Glomerular visceral epithelial cell (primary cell): Measurements from ENCODE around the gene LPAR1.
"Not testable (repeated sequence)": the region's sequence is repeated elsewhere in the genome, so short reads cannot be mapped to it uniquely, and the experiment has no call there.

Experiments
- DNase-seq: peaks from one replicate; pipeline ENCODE4 v3.0.0-alpha.2; 2016; ENCODE audit errors: extremely low spot score

LPAR1 gene

DNA sequence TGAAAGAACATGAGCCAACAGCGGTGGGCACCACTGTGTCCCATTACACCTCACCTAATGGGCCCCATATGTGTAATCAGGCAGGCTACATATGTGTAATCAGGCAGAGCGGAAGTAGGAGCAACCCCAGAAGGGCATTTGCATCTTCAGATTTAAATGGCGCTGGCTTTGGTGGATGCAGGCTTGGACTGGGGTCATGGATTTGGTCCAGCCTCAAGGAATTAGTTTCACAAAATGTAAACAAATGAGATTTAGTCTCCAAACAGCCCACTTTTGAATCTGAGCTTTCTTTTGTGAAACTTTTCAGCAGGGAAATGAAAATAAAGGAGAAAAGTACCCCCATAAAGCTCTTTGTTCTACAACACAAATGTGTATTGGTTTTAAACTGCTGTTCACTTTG is 161.3 kb downstream of the LPAR1 start:
- DNase-seq, result no peak

DNA sequence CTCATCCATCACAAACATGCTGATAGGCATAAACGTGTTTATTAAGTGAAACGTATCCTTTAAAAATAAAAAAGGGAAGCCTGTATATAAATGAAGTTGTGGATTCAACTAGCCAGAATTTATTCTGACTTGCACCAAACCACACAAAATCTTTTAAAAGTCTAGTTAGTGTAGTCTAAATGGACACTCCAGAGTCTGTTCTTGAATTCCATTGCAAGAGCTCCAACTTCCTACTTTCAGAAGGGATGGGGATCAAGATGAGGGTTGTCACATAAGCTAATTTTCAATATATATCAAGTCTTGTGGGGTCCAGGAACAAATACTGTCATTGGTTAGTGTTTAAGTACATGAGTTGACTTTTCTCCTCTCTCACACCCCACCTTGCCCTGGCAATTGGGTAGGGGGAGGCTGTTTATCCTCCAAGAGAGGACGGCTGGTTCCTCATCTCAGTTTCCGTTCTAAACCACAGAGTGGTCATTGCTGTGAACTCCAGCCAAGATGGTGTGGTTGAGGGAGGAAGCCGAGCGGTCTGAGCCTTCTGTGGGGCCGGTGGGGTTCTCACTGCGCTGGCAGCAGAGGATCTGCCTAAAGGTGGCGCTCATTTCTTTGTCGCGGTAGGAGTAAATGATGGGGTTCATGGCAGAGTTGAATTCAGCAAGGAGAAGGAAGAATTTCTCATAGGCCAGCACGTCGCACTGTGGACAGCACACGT is 163.2 kb downstream of the LPAR1 start:
- DNase-seq, result no peak

DNA sequence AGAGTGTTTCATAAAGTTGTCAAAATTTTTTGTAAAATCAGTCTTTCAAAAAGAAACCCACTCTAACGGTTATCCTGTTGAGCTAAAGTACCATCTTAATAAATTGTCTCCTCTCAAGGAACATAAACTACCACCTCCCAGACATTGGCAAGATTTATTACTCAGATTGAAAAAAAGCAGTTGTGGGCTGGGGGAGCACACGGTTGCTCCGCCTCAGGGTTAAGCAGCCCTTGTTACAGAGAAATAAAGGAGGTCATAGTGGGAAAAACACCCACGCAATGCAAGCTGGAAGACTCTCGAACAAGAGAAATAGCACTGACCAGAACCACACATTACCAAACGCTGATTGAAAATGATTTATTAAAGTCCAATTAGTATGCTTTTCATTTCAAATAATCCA is 165.3 kb downstream of the LPAR1 start:
- no peak for DNase-seq

DNA sequence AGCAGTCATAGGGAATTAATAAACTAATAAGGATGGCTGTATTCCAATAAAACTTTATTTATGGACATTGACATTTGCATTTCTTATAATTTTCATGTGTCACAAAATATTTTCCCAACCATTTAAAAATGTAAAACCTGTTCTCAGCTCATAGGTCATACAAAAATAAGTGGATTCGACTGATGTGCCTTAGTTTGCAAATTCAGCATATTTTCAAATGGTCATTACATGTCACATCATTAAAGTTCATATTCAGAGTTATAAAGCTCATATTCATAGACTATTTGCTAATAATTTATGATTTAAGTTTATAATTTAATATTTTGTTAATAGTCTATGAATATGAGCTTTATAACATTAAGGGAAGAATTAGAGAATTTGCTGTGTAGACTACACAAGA is 166.5 kb downstream of the LPAR1 start:
- DNase-seq, result no peak

DNA sequence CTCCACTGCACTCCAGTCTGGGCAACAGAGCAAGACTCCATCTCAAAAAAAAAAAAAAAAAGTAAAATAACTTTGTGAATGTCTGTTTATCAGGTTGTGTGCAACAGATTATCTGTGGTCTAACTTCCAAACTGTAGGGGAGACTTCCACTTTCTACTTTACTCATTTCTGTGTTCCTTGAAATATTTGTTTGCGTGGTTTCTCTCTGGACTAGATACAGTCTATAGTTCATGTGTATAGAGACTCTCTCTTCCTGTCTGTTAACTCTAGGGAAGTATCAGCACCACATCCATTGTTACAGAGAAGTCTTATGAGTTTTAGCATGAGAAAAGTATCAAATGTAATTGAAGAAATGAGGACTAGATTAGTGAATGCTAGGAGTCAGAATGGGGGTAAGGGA is 168.3 kb downstream of the LPAR1 start:
- DNase-seq, result no peak

DNA sequence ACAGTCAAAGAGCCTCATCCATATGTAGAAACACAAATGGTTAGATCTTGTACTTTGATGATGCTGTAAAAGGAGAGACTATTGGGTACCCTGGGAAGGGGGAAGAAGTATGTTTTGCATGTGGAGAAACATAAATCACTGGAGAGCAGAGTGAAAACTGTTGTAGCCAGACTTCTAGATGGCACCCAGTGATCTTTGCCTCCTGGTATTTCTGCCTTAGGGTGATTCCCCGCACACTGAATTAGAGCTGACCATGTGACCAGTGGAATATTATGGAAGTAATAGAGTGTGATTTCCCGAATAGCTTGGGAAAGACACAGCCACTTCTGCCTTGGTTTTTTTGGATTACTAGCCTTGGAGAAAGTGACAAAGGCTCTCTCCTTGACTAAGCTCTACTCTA is 174.3 kb downstream of the LPAR1 start:
- DNase-seq, result no peak

DNA sequence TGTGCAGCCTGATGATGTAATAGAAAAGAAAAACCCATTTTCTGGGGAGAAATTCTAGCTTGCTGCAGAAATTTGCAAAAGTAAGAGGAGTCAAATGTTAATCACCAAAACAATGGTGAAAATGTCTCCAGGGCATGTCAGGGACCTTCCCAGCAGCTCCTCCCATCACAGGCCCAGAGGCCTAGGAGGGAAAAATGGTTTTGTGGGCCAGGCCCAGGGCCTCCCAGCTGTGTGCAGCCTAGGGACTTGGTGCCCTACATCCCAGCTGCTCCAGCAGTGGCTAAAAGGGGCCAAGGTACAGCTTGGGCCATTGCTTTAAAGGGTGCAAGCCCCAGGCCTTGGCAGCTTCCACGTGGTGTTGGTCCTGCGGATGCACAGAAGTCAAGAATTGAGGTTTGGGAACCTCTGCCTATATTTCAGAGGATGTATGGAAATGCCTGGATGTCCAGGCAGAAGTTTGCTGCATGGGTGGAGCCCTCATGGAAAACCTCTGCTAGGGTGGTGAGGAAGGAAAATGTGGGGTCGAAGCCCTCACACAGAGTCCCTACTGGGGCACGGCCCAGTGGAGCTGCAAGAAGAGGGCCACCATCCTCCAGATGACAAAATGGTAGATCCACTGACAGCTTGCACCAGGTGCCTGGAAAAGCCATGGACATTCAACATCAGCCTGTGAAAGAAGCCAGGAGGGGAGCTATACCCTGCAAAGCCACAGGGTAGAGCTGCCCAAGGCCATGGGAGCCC is 176.7 kb downstream of the LPAR1 start:
- not testable (repeated sequence) for DNase-seq

DNA sequence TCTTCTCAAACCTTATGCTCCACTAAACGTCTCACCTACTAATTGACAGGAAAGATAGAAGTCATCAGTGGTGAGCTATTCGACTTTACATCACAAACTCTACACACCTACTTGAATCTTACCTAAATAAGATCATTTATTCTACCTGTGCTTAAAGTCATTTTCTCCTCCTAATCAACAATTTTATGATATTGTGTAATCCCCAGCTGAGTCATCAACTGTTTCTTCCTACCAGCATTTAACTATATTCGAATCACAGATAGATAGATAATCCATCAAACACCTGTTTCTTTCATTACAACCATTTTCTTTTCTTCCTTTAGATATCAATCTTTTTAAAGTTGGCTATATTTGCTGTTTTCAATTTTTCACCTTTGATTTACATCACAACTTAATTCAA is 181.5 kb downstream of the LPAR1 start:
- no peak for DNase-seq

DNA sequence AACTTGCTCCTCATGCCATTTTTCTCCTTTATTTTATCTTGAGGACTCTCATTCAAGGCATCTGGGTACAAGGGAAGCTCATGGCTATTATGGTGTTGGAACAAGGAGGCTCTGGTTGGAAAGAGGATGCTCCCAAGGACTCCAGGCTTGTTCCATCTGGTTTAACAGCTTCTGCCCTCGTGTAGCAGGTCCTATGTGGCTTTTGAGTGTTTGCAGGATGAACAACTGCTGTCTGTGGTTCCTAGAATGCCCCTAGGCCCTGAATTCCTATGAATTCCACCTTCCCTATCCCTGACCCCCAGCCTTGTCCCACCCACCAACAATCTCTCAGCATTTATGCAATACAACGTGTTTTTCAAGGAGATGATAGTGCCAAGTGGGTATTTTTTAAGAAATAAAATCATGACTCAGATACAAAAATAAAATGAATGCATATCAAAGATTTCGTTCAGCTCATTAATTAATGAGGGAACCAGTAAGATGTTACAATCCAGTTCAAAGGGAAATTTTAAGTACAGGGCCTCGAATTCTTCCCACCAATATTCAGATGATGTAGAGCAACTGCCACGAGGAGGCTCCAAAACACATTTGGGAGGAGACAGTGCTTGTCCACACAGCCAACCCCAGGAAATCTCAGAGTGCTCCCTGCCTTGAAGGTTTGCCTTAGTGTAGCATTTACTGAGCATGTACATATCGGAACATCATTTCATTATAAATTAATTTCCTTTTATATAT is 187.7 kb downstream of the LPAR1 start:
- DNase-seq, result no peak

DNA sequence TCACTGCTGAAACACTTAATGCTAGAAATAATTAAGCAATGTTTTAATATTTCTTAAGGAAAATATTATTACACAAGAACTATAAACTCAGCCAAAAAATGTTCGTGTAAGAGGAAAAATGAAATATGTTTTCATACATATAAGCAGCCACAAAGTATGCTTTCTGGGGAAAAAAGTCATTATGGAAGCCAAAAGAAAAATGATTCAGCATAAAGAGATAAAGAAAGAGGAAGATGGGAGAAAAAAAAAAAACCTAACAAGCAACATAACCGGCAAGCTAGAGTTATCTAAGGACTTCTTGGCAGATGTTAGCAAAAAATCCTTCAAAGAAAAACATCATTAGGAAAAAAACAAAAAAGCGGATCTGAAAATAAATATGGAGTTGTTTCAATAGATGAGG is 190.6 kb downstream of the LPAR1 start:
- no peak for DNase-seq

DNA sequence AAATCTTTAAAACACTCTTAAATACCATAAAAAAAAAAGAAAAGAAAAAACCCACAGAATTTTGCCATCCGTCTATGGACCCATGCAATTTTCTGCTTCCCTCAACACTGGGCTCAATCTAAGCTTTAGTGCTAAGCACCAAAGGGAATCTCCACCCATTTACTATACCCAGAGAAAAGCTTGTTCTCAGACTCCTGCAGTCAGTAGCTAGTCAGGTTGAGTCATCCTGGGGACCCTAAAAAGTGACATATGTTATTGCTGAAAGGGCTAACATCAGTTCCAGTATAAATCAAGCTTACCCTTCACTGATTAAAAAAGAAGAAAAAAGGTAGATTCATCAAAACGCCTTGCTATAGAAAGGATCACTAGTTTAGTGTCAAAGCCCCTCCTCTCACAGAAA is 192.1 kb downstream of the LPAR1 start:
- no peak for DNase-seq

DNA sequence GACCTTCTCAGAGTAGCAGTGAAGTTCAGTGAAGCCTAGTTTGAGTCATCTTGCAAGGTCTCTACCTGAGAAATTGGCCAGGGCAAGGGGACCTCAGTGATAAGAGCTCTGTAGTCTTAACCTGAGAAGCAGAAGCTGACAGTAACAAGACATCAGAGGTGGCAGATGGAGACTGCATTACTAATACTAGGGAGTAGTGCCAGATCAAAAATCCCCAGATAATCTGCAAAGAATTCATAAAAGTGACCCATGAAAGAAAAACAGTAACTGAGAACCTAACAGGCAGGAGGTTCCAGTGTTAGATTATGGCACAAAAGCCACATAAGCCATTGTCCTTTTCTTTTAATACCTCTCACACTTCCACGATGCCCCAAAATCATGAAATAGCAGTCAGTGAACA is 194.1 kb downstream of the LPAR1 start:
- no peak for DNase-seq

DNA sequence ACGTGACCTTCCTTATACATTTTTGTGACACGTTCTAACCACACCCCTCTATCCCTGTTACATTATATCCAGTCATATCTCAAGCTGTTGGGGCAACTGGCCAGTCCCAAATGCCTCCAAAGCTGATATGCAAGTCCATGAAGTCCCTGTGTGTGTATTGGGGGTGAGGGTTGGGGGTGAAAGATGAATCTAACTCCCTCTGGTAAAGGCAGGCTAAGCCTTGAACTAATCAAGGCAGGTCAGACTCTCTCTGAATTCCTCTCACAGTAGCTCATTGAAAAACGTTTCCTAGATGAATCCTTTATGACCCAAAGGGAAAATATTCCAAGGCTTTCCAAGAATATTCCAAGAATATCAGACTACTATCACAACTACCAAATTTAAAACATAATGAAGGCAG is 195.3 kb downstream of the LPAR1 start:
- DNase-seq, result no peak

DNA sequence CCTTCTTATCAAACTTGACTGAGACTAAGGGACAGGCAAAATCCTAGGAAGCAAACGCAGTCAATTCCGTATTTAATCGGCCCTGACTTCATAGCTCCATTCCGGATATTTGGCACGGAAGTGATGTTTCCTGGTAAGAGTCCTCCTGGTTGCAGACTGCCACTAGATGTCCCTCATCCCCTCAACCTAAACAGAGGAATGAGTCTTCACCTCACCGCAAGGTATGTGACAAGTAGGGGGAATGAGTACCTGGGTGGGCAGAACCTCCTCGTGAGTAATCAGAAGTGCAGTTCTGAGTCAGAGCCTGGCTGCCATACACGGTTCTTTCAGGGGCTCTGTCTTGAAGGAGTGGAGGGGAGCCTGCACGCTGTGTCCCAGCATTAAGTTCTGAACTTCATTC is 196.1 kb downstream of the LPAR1 start:
- DNase-seq, result peak; percentile 11

DNA sequence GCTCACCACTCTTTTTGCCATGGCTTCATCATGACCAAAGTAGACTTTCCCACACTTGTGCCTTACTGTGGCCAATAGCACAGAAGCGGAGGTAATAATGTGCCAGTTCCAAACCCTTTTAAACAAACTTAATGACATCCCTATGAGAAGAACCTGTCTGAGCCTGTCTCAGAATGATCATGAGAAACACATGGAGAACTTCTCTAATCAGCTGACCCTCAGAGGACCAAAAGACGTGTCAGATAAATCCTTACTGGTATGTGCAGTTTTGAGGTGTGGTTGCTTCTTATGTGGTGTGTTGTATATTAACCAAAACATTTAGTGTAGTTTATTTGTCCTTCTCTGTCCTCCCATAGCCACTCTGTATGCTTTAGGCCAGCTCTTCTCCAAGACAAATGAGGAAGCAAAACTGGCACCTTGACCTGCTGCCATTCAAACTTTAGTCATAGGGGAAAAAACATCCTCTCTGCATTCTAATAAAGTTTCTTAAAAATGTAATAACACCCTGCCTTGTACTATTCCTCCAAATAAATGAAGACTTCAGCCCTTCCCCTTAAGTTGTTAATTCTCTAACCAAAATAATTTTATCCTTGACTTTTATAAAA is 200.8 kb downstream of the LPAR1 start:
- no peak for DNase-seq

DNA sequence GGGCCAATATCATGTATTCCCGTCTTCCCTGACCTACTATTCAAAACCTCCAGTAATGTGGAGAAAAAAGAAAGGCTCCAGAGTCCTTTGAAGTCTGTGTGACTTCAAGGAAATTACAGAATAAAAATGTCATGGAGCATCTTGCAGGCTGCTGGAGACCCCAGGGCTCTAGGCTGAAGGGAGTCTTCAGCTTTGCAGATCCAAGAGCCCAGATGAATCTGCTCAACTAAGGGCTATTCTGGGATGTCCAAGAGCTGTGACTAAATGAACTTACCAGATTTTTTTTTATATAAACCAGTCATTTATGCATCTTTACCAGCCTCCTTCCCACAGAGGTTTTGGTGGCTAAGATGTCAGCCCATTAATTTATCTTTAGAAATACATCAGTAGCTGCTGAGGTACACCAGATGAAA is 202.4 kb downstream of the LPAR1 start:
- DNase-seq, result peak; percentile 23

DNA sequence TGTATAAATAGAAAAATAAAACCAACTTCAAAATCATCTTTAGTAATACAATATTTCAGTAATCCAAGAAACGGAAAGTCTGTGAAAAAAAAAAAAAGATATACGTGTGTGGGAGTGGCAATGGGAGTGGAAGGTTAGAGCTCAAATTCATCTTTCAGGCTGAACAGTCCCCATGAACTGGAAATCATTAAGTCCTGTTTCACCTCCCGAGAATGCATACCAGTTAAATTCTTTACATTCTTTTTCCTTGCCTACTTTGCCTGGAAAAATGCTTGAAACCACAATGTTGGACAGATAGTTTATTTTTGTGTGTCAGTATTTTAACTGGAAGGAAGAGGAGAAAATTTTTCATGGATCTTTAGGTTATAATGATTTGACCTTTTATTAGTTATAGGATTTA is 202.9 kb downstream of the LPAR1 start:
- DNase-seq, result peak; percentile 79

DNA sequence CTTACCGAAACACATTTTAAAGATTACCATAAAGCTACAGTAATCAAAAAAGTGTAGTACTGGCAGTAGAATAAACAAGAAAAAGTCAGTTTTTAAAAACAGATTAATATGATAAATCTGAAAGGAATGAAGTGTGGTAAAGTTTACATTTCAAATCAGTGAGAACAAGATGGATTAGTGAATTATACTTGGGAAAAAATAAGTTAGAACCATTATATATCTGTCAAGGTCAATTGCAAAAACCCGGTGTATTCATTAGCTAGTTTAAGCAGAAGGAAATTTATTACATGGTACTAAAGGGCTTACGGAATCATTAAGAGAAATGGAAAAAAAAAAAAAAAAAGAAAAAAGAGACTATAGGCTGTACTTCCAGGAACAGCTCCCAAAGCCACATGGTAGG is 205.3 kb downstream of the LPAR1 start:
- no peak for DNase-seq

DNA sequence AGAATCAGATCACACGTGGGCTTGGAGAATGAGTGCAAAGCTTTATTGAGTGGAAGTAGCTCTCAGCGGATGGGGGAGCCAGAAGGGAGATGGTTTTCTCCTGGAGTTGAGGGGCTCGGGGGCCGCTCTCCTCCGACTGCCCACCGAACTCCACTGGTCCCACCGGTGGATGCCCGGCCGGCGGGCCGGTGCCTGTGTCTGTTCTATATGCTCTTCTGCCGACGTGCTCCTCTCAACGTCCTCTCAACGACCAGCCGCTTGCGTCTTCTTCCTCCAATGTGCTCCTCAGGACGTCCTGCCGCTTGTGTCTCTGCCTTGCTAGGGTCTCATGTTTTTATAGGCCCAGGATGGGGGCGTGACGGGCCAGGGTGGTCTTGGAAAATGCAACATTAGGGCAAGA is 207.8 kb downstream of the LPAR1 start:
- no peak for DNase-seq

DNA sequence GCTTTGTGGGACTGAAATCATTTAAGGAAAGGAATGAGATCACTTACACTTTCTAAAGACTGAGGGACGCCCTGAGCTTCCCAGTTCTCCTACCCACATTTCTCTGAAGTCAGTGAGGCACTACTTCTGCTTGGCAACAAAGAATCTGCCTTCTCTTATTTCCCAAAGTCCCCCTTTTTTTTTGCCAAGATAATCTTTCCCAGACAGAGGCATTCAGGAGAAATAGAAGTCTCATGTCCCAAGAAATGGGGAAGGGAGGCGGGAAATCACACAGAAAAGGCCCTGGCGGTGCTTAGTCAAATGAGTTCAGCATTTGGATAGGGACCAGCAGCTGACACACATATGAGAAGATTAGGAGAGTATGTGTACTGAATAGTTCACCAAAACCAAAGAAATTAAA is 210.0 kb downstream of the LPAR1 start:
- DNase-seq, result no peak

DNA sequence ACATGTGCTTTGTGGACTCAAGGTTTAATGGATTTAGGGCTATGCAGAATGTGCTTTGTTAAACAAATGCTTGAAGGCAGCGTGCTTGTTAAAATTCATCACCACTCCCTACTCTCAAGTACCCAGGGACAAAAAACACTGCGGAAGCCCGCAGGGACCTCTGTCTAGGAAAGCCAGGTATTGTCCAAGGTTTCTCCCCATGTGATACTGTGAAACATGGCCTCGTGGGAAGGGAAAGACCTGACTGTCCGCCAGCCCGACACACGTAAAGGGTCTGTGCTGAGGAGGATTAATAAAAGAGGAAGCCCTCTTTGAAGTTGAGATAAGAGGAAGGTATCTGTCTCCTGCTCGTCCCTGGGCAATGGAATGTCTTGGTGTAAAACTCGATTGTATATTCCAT is 211.9 kb downstream of the LPAR1 start:
- not testable (repeated sequence) for DNase-seq

DNA sequence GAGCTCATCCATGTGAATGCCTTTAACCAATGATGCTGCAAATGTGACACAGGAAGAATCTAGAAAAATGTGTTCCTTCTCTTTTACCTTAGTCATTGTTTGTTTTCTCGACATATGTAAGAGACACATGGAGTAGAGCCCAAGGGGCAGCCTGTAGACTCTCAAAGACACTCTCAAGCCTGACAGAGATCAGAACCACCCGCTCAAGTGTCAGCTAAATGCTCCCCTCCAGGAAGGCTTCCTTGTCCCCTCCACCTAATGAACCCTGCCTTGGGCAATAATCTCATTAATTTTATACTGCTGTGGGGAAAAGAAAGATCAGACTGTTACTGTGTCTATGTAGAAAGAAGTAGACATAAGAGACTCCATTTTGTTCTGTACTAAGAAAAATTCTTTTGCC is 212.3 kb downstream of the LPAR1 start:
- no peak for DNase-seq

DNA sequence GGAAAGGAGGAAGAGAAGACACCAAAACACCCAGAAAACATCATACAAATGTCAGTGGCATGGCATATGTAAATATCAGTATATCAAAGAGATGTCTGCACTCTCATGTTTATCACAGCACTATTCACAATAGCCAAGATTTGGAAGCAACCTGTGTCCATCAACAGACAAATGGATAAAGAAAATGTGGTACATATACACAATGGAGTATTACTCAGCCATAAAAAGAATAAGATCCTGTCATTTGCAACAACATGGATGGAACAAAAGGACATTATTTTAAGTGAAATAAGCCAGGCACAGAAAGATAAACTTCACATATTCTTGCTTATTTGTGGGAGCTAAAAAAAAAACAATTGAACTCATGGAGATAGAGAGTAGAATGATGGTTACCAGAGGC is 213.1 kb downstream of the LPAR1 start:
- not testable (repeated sequence) for DNase-seq
